SU-DHL-6 (cell line): Measurements from ENCODE around the gene GNPTAB.

ENCODE experiments used
- H2AFZ ChIP-seq: fragments of 200-600 bp; sonication (generic); 2 replicates; pipeline ENCODE4 v1.6.1; 2014; ENCODE audit warnings: low read depth, mild to moderate bottlenecking, moderate library complexity, mixed read lengths, antibody characterized with exemption, low read length; ENCODE audit not compliant: severe bottlenecking
- H3F3A ChIP-seq: fragments of 200-600 bp; shearing (Covaris generic); 2 replicates; pipeline ENCODE4 v1.6.0; 2016; ENCODE audit warnings: antibody characterized with exemption, mild to moderate bottlenecking; ENCODE audit not compliant: insufficient read depth
- H3K27ac ChIP-seq: fragments of 200-600 bp; sonication (generic); 2 replicates; pipeline ENCODE4 v1.5.1; 2016; ENCODE audit warnings: low read depth, mild to moderate bottlenecking, low read length, moderate library complexity, mixed read lengths
- H3K27me3 ChIP-seq: fragments of 200-600 bp; sonication (generic), shearing (Covaris generic); 2 replicates; pipeline ENCODE4 v1.6.0; 2014; ENCODE audit warnings: mild to moderate bottlenecking, low read length
- H3K36me3 ChIP-seq: fragments of 200-600 bp; sonication (generic); 2 replicates; pipeline ENCODE4 v1.6.1; 2014; ENCODE audit warnings: mild to moderate bottlenecking, low read length, mixed read lengths
- H3K4me2 ChIP-seq: fragments of 300-600, 200-600 bp; shearing (Covaris generic), sonication (generic); 2 replicates; pipeline ENCODE4 v1.6.0; 2014; ENCODE audit warnings: low read length, low read depth, mild to moderate bottlenecking; ENCODE audit not compliant: poor library complexity, severe bottlenecking
- H3K4me3 ChIP-seq: fragments of 200-600 bp; sonication (generic); 2 replicates; pipeline ENCODE4 v1.5.1; 2014; ENCODE audit warnings: antibody characterized with exemption, low read length, mild to moderate bottlenecking, mixed read lengths; ENCODE audit not compliant: insufficient read depth, poor library complexity, severe bottlenecking
- H3K79me2 ChIP-seq: fragments of 200-600 bp; sonication (generic); 2 replicates; pipeline ENCODE4 v1.6.1; 2014; ENCODE audit warnings: mild to moderate bottlenecking, low read length, moderate library complexity; ENCODE audit not compliant: insufficient read depth
- H3K9ac ChIP-seq: fragments of 200-600 bp; sonication (generic); 2 replicates; pipeline ENCODE4 v1.7.0; 2014; ENCODE audit warnings: mild to moderate bottlenecking, low read length
- H3K9me2 ChIP-seq: fragments of 200-600 bp; sonication (generic); replicated peaks from 2 replicates; pipeline ENCODE4 v1.6.1; 2014; ENCODE audit warnings: low read length; ENCODE audit not compliant: insufficient read depth
- H3K9me3 ChIP-seq: fragments of 200-600 bp; sonication (generic); 2 replicates; pipeline ENCODE4 v1.6.1; 2014; ENCODE audit warnings: low read length, mixed read lengths; ENCODE audit not compliant: insufficient read depth
- H4K20me1 ChIP-seq: fragments of 200-600 bp; sonication (generic); 2 replicates; pipeline ENCODE4 v1.6.1; 2014; ENCODE audit warnings: low read depth, mild to moderate bottlenecking, antibody characterized with exemption, low read length, moderate library complexity, mixed read lengths
- EZH2phosphoT487 ChIP-seq: fragments of 200-600 bp; sonication (generic), shearing (Covaris generic); conservative IDR thresholded peaks from 2 replicates; pipeline ENCODE4 v1.6.1; 2018; ENCODE audit warnings: mild to moderate bottlenecking, antibody characterized with exemption, low read length, moderate library complexity, mixed read lengths
- TF ChIP-seq, protein P1 (sequence below): fragments of 200-600 bp; sonication (generic); IDR thresholded peaks from one replicate; pipeline ENCODE4 v1.5.1; 2017; ENCODE audit warnings: antibody characterized with exemption, mild to moderate bottlenecking, low read length, moderate library complexity; ENCODE audit not compliant: insufficient read depth, poor library complexity, severe bottlenecking

The GNPTAB gene

DNA sequence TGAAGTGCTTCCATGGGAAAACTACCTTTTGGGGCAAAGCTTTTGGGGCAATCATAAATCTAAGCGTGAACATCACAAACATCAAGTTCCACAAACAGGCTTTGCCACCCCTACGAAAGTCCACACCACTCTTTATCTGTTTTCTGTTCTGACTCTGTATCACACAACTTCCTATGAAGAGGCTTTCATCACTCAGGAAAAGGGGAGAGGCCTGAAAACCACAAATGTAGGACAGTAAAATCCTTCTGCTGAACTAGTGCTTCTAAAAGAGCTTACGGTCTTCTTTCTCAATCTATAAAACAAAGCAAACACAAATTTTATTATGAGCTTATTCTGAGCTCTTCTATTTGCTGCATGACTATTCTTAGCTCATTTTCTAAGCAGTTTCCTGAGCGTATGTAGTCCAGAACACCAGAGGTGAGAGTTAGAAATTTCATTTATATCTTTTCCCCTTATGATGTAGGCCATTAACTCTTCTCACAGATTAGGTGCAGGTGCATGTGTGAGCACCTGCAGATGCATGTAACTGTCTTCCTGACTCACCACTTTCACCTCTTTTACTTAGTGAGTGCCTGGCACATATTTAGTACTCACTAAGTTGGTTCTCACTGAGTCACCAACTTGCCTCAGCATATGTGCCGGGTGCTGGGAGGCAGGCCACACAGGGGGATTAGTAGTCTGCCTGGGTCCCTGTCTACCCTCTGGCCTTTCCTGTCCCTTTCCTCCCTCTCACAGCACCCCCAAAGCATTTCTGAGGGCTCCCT is 58.6 kb downstream of the GNPTAB start:
- Histone ChIP-seq H3K9ac (peak overlapping the region; percentile 5; the same call in 1 of the 2 replicates), H3K4me3 (no peak overlapping the region), H3K27ac (peak overlapping the region; percentile 80), H3K9me2 (no peaks in the 10 kb centered on the region), H3K9me3 (no peaks in the 10 kb centered on the region), H3K4me2 (peak overlapping the region; percentile 42), H4K20me1 (no peaks in the 10 kb centered on the region), H3K79me2 (no peaks in the 10 kb centered on the region), H2AFZ (no peak overlapping the region), H3F3A (peaks cover 19% of the 10 kb centered on the region), H3K27me3 (no peaks in the 10 kb centered on the region), H3K36me3 (no peaks in the 10 kb centered on the region)
- TF ChIP-seq, protein P1, sequence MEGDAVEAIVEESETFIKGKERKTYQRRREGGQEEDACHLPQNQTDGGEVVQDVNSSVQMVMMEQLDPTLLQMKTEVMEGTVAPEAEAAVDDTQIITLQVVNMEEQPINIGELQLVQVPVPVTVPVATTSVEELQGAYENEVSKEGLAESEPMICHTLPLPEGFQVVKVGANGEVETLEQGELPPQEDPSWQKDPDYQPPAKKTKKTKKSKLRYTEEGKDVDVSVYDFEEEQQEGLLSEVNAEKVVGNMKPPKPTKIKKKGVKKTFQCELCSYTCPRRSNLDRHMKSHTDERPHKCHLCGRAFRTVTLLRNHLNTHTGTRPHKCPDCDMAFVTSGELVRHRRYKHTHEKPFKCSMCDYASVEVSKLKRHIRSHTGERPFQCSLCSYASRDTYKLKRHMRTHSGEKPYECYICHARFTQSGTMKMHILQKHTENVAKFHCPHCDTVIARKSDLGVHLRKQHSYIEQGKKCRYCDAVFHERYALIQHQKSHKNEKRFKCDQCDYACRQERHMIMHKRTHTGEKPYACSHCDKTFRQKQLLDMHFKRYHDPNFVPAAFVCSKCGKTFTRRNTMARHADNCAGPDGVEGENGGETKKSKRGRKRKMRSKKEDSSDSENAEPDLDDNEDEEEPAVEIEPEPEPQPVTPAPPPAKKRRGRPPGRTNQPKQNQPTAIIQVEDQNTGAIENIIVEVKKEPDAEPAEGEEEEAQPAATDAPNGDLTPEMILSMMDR = no peak
- TF ChIP-seq EZH2phosphoT487 = no peak

DNA sequence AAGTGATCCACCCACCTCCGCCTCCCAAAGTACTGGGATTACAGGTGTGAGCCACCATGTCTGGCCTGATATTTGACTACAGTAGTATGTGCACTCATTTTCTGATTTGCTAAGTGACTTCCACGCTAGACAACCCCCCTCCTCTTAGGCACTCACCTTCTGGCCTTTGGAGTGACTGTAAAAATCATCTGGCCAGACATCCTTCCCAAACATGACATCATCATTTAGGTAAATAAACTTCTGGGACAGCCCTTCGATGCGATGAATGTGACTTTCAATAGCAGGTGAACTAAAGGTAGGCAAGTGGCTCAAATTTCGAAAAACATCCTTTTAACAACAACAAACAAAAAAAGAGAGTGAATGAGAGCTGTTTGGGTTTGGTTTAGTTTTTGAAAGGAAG is 60.9 kb downstream of the GNPTAB start:
- no peaks in the 10 kb centered on the region for H3K27me3 ChIP-seq
- no peaks in the 10 kb centered on the region for H3K9me3 ChIP-seq
- TF ChIP-seq EZH2phosphoT487 = no peak
- TF ChIP-seq, protein P1 = no peak
- H3K4me3 ChIP-seq = no peak overlapping the region
- H3F3A ChIP-seq = peaks cover 19% of the 10 kb centered on the region
- H4K20me1 ChIP-seq = no peaks in the 10 kb centered on the region
- H3K27ac ChIP-seq = no peak overlapping the region
- no peak overlapping the region for H3K4me2 ChIP-seq
- no peak overlapping the region for H3K9ac ChIP-seq
- no peak overlapping the region for H2AFZ ChIP-seq
- no peaks in the 10 kb centered on the region for H3K9me2 ChIP-seq
- H3K79me2 ChIP-seq = no peaks in the 10 kb centered on the region
- no peaks in the 10 kb centered on the region for H3K36me3 ChIP-seq

DNA sequence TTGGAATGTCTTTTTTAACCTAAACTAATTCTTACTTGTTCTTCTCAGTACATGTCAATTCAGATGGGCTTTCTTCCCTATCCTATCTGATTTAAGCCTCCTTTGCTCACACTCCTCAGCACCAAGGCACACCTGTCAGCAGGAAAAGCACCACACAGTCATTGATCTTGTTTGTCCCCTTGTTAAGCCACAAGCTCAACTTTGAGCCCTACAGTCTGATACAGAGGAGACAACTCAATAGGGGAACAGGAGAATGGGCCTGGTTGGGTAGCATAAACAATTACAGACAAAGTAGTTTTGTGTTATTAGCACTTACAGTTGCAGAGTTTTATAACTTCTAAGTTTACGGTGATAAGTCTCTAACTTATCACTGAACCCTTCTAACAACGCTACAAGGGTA is 62.0 kb downstream of the GNPTAB start:
- Histone ChIP-seq H2AFZ (no peak overlapping the region), H3K9me3 (no peaks in the 10 kb centered on the region), H3K9ac (no peak overlapping the region), H3K27me3 (no peaks in the 10 kb centered on the region), H4K20me1 (no peaks in the 10 kb centered on the region), H3K27ac (no peak overlapping the region), H3F3A (peaks cover 19% of the 10 kb centered on the region), H3K79me2 (no peaks in the 10 kb centered on the region), H3K4me2 (no peak overlapping the region), H3K9me2 (no peaks in the 10 kb centered on the region), H3K36me3 (0 out of 2 replicates have a peak, but pooled peaks cover 3% of the 10 kb centered on the region), H3K4me3 (no peak overlapping the region)
- TF ChIP-seq EZH2phosphoT487 = no peak
- TF ChIP-seq, protein P1 = no peak
